HEK293T (cell line): ENCODE measurements around the gene CLDN24.
"Not testable (repeated sequence)": the region's sequence is repeated elsewhere in the genome, so short reads cannot be mapped to it uniquely, and the experiment has no call there.

ENCODE experiments used
- BHLHE40 ChIP-seq: fragments of 450-650 bp; IDR thresholded peaks from 2 replicates; pipeline ENCODE4 v1.6.1; 2016; ENCODE audit warnings: mild to moderate bottlenecking, moderate library complexity, borderline replicate concordance
- ELF4 ChIP-seq: fragments of 450-650 bp; IDR thresholded peaks from 2 replicates; pipeline ENCODE4 v1.6.1; 2017; ENCODE audit warnings: antibody characterized with exemption
- FOXA1 ChIP-seq: fragments of 450-650 bp; IDR thresholded peaks from 2 replicates; pipeline ENCODE4 v1.6.1; 2016; ENCODE audit warnings: mild to moderate bottlenecking
- LEF1 ChIP-seq: fragments of 450-650 bp; IDR thresholded peaks from 2 replicates; pipeline ENCODE4 v1.6.1; 2017; ENCODE audit warnings: mild to moderate bottlenecking, borderline replicate concordance
- PKNOX1 ChIP-seq: fragments of 450-650 bp; IDR thresholded peaks from 2 replicates; pipeline ENCODE4 v1.6.1; 2016
- SP1 ChIP-seq: fragments of 450-650 bp; IDR thresholded peaks from 2 replicates; pipeline ENCODE4 v1.6.1; 2017
- SUZ12 ChIP-seq: fragments of 450-650 bp; IDR thresholded peaks from 2 replicates; pipeline ENCODE4 v1.6.1; 2016; ENCODE audit warnings: mild to moderate bottlenecking
- TARDBP ChIP-seq: fragments of 450-650 bp; IDR thresholded peaks from 2 replicates; pipeline ENCODE4 v1.6.1; 2016

GRCh38 chr4:183324056-183324455 lies 1.8 kb upstream of the CLDN24 start:
- TF ChIP-seq FOXA1, ELF4, PKNOX1, SUZ12, LEF1, BHLHE40, TARDBP, SP1: not testable (repeated sequence)
